SK-N-SH (cell line): ENCODE data around the gene THAP7.

Experiments used
- CTCF ChIP-seq: fragments of 200-600 bp; sonication (generic); IDR thresholded peaks from 2 replicates; pipeline ENCODE4 v1.6.1; 2017; ENCODE audit warnings: antibody characterized with exemption, mild to moderate bottlenecking, moderate library complexity
- ELF1 ChIP-seq: IDR thresholded peaks from 2 replicates; pipeline ENCODE4 v1.4.0; 2012
- EP300 ChIP-seq, 2 experiments: IDR thresholded peaks; 2 replicates each; pipeline versions ENCODE4 v1.4.0 to v1.6.1; 2012; ENCODE audit warnings: borderline replicate concordance in 1 of 2, low read depth in 1 of 2, low read length in 1 of 2
- GABPA ChIP-seq: IDR thresholded peaks from 2 replicates; pipeline ENCODE4 v1.4.0; 2012; ENCODE audit warnings: low read depth, mild to moderate bottlenecking
- RAD21 ChIP-seq: IDR thresholded peaks from 2 replicates; pipeline ENCODE4 v1.6.1; 2012; ENCODE audit warnings: mild to moderate bottlenecking, low read length
- TAF1 ChIP-seq: IDR thresholded peaks from 2 replicates; pipeline ENCODE4 v1.6.1; 2012; ENCODE audit warnings: low read depth, mild to moderate bottlenecking, low read length, moderate library complexity, borderline replicate concordance
- USF2 ChIP-seq: fragments of 150-350 bp; IDR thresholded peaks from 2 replicates; pipeline ENCODE4 v1.6.1; 2017; ENCODE audit warnings: antibody characterized with exemption, low read length, low read depth, borderline replicate concordance

- TF ChIP-seq CTCF (peak; percentile 62), RAD21 (peak; percentile 54), GABPA (peak; percentile 76), ELF1 (peak; percentile 62; the same call in 1 of the 2 replicates), USF2 (no peak), EP300 (IDR thresholded peaks at IDR 0.05; ENCODE audit: borderline replicate concordance in 1 of 2, low read depth in 1 of 2, low read length in 1 of 2) (no peak; a peak in 1 of 4 replicates), TAF1 (peak; percentile 61; the same call in 1 of the 2 replicates)
These were observed 19.9 kb downstream of the THAP7 start, which contains the start of gene LZTR1 for GRCh38 chr22:20981787-20982562.
